ENCODE measurements around the gene PLXNB2. TPM values are rescaled to one million over a fixed set of nuclear protein-coding genes. Genes with fewer than 3 reads are reported as not detected.

Gene PLXNB2
- total and polyA plus RNA-seq, 11 donors = 35.1 to 139 (median 53.0) TPM

DNA sequence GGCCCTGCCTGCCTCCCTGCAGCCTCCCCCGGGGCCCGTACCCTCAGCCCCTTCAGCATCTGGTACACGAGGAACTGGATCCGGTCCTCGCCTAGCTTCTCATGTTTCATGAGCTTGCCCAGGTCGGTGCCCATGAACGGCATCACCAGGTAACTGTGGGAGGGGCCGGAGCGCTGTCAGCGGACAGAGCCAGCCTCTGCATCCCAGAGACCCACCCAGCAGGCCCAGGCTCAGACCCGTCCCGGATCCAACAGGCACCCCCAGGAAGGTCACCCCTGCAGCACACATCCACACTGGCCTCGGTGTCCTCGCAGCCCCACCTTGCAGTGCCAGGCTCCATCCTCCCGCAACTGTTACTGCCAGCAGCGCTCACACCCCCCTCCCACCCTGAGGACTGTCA is 50.4 kb downstream of the PLXNB2 start:
- intact Hi-C loops (cut with DNase I) = loop anchor here in 2 of 10 donors (10.0 kb wide), 1 partner anchor 248 kb away; the partner anchor contains the start of genes LMF2 (in 2 of the 2) and NCAPH2 (in 2 of the 2)
- TF ChIP-seq, protein P1, sequence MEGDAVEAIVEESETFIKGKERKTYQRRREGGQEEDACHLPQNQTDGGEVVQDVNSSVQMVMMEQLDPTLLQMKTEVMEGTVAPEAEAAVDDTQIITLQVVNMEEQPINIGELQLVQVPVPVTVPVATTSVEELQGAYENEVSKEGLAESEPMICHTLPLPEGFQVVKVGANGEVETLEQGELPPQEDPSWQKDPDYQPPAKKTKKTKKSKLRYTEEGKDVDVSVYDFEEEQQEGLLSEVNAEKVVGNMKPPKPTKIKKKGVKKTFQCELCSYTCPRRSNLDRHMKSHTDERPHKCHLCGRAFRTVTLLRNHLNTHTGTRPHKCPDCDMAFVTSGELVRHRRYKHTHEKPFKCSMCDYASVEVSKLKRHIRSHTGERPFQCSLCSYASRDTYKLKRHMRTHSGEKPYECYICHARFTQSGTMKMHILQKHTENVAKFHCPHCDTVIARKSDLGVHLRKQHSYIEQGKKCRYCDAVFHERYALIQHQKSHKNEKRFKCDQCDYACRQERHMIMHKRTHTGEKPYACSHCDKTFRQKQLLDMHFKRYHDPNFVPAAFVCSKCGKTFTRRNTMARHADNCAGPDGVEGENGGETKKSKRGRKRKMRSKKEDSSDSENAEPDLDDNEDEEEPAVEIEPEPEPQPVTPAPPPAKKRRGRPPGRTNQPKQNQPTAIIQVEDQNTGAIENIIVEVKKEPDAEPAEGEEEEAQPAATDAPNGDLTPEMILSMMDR (IDR thresholded peaks at IDR 0.05) = no peak
- TF ChIP-seq POLR2A (IDR thresholded peaks at IDR 0.05) = no peak
- Histone ChIP-seq H3K4me1 (peaks cover 3 to 40% (median 12%) of the 10 kb centered on the region in 12 donors), H3K36me3 (peaks cover 0 to 11% (median 0%) of the 10 kb centered on the region in 9 donors), H3K27ac (no peak overlapping the region), H3K27me3 (peaks cover 0 to 6% (median 0%) of the 10 kb centered on the region in 9 donors), H3K4me3 (no peak overlapping the region), H3K9me3 (no peaks in the 10 kb centered on the region)
- no peak for DNase-seq
- no peak for ATAC-seq
- WGBS, 4 donors = 80 to 90% (median 85%) methylated on average over 1 to 16 of the region's 16 CpGs

DNA sequence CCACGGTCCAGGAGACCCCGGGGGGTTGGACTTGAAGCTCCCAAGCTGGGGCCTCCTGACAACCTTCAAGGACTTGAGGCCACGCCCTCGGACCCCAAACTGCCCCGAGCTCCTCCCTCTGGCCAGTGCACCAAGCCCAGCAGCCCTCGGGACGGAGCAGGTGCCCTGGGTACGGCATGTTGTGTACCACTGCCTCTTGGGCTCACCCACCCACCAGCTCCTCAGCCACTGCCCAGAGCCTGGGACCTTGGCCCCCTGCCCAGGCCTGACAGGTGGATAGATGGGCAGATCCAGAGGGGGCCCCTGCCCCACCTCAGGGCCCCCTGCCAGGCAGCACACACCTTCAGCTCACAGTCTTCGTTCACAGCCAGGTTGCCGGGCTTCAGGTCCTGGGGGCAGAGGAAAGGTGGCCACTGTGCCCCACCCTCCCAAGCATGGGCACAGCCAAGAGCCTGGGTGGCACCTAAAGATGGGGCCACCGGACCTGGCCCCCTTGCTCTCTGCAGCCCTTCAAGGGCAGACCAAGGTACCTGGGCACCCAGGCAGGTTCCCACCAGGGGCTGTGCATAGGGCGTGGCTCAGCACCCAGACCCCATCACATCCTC is 51.1 kb downstream of the PLXNB2 start:
- ATAC-seq (no peak), DNase-seq (no peak)
- Histone ChIP-seq H3K27me3 (peaks cover 0 to 6% (median 0%) of the 10 kb centered on the region in 9 donors), H3K4me1 (peaks cover 3 to 41% (median 16%) of the 10 kb centered on the region in 12 donors), H3K4me3 (no peak overlapping the region), H3K36me3 (peaks cover 0 to 11% (median 0%) of the 10 kb centered on the region in 9 donors), H3K9me3 (no peaks in the 10 kb centered on the region), H3K27ac (no peak overlapping the region)
- TF ChIP-seq, protein P1 (IDR thresholded peaks at IDR 0.05) = no peak
- TF ChIP-seq POLR2A (IDR thresholded peaks at IDR 0.05) = no peak
- intact Hi-C loops (cut with DNase I) = loop anchor here in 2 of 10 donors (10.0 kb wide), 1 partner anchor 248 kb away; the partner anchor contains the start of genes LMF2 (in 2 of the 2) and NCAPH2 (in 2 of the 2)
- WGBS, 4 donors = 92 to 100% (median 95%) methylated on average over 2 to 12 of the region's 12 CpGs

DNA sequence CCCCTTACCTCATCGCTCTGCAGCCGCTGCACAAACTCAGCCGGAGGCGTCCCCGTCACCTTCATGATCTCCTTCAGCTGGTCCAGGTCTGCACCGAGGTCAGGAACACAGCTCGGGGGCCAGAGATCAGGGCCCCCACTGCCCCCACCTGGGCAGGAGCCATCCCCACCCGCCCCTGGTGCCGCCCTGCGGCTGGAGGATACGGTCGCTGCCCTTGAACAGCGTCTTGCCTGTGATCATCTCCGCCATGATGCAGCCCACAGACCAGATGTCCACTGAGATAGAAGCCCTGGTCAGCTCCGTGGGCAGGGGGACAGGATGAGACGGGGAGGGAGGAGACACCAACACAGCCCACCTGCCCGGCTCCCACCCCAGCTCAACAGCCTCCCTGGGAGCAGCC is 51.8 kb downstream of the PLXNB2 start:
- Histone ChIP-seq H3K4me3 (no peak overlapping the region), H3K4me1 (peaks cover under 1 to 43% (median 15%) of the 10 kb centered on the region in 12 donors), H3K27ac (no peak overlapping the region), H3K27me3 (peaks cover 0 to 4% (median 0%) of the 10 kb centered on the region in 9 donors), H3K36me3 (peaks cover 0 to 11% (median 0%) of the 10 kb centered on the region in 9 donors), H3K9me3 (no peaks in the 10 kb centered on the region)
- TF ChIP-seq POLR2A (IDR thresholded peaks at IDR 0.05) = no peak
- TF ChIP-seq, protein P1 (IDR thresholded peaks at IDR 0.05) = no peak
- DNase-seq = no peak
- WGBS, 4 donors = 89 to 96% (median 92%) methylated on average over 10 to 17 of the region's 17 CpGs
- no peak for ATAC-seq
- intact Hi-C loops (cut with DNase I) = loop anchor here in 2 of 10 donors (10.0 kb wide), 1 partner anchor 249 kb away; the partner anchor contains the start of genes LMF2 (in 2 of the 2) and NCAPH2 (in 2 of the 2)

DNA sequence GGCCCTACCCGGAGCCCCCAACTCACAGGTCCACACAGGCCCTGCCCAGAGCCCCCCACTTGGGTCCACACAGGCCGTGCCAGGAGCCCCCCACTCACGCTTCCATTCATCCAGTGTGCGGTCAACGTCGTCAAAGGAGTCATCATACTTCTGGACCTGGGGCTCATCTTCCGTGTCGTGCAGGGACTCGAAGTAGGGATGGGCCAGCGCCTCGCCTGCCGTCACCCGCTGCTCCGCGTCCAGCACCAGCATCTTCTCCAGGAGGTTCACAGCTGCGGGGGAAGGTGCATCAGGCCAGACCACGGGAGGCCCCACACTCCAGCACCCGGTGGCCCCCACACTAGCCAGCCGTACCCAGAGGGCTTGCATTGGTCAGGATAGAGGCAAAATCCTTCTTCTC is 52.3 kb downstream of the PLXNB2 start:
- H3K4me1 ChIP-seq = peaks cover 2 to 43% (median 16%) of the 10 kb centered on the region in 12 donors

More for the DNA sequence above, 52.3 kb downstream of the PLXNB2 start:
- peaks cover 0 to 11% (median 0%) of the 10 kb centered on the region in 9 donors for H3K36me3 ChIP-seq
- WGBS, 4 donors = 88 to 97% (median 89%) methylated on average over 14 to 19 of the region's 19 CpGs
- H3K9me3 ChIP-seq = no peaks in the 10 kb centered on the region
- no peak overlapping the region for H3K4me3 ChIP-seq
- DNase-seq = no peak
- no peak for ATAC-seq
- H3K27ac ChIP-seq = no peak overlapping the region
- TF ChIP-seq, protein P1 (IDR thresholded peaks at IDR 0.05) = no peak
- TF ChIP-seq POLR2A (IDR thresholded peaks at IDR 0.05) = no peak
- H3K27me3 ChIP-seq = no peaks in the 10 kb centered on the region
- intact Hi-C loops (cut with DNase I) = loop anchor here in 2 of 10 donors (10.0 kb wide), 1 partner anchor 250 kb away; the partner anchor contains the start of genes LMF2 (in 2 of the 2) and NCAPH2 (in 2 of the 2)

Measured in heart left ventricle (tissue), 16 donors.